GM20000 (cell line): ENCODE data around the gene CLECL1.
"Not testable (repeated sequence)": the region's sequence is repeated elsewhere in the genome, so short reads cannot be mapped to it uniquely, and the experiment has no call there.

Source experiments
- DNase-seq: peaks from one replicate; pipeline ENCODE4 v3.0.0; 2012; ENCODE audit warnings: low spot score
- CTCF ChIP-seq: IDR thresholded peaks from 2 replicates; pipeline ENCODE4 v1.5.1; 2012; ENCODE audit warnings: mild to moderate bottlenecking, control low read depth; ENCODE audit errors: extremely low read depth, missing control alignments

The CLECL1 gene

GRCh38 chr12:9685915-9686314 lies 47.0 kb downstream of the CLECL1 start:
- no peak for DNase-seq
- TF ChIP-seq CTCF = no peak

GRCh38 chr12:9685366-9685765 lies 47.5 kb downstream of the CLECL1 start:
- not testable (repeated sequence) for DNase-seq

- DNase-seq = not testable (repeated sequence)
These were observed 49.9 kb downstream of the CLECL1 start for GRCh38 chr12:9682949-9683348.

GRCh38 chr12:9682508-9682907 lies 50.4 kb downstream of the CLECL1 start:
- DNase-seq = not testable (repeated sequence)

- no peak for DNase-seq
- no peak for TF ChIP-seq CTCF
These were observed 58.7 kb downstream of the CLECL1 start for GRCh38 chr12:9674226-9674590.

GRCh38 chr12:9673404-9674225 lies 59.3 kb downstream of the CLECL1 start:
- TF ChIP-seq CTCF = no peak
- peak; percentile 19 for DNase-seq
